KG1 (cell line): Measurements from ENCODE around the gene SYPL1.

Experiments used
- DNase-seq: peaks from one replicate; lab custom pipeline; 2025; lab: John Stamatoyannopoulos, UW

Gene SYPL1

GRCh38 chr7:106065575-106066500, 46.3 kb downstream of the SYPL1 start:
- no peak for DNase-seq

GRCh38 chr7:106064771-106065574, 47.1 kb downstream of the SYPL1 start:
- no peak for DNase-seq

- DNase-seq = no peak
Measured at GRCh38 chr7:106064316-106064715, 47.8 kb downstream of the SYPL1 start.

GRCh38 chr7:106063692-106064091, 48.4 kb downstream of the SYPL1 start:
- no peak for DNase-seq

GRCh38 chr7:106063024-106063423, 49.1 kb downstream of the SYPL1 start:
- DNase-seq = no peak

GRCh38 chr7:106062521-106062931, 49.6 kb downstream of the SYPL1 start:
- DNase-seq = no peak

- no peak for DNase-seq
Measured at GRCh38 chr7:106062006-106062405, 50.1 kb downstream of the SYPL1 start.

GRCh38 chr7:106061301-106061979, 50.7 kb downstream of the SYPL1 start:
- no peak for DNase-seq

GRCh38 chr7:106060394-106060920, 51.7 kb downstream of the SYPL1 start:
- DNase-seq = no peak

- DNase-seq = no peak
Measured at GRCh38 chr7:106059556-106059955, 52.6 kb downstream of the SYPL1 start.

- DNase-seq = no peak
Measured at GRCh38 chr7:106058928-106059324, 53.2 kb downstream of the SYPL1 start.

GRCh38 chr7:106057962-106058927, 53.9 kb downstream of the SYPL1 start:
- no peak for DNase-seq

GRCh38 chr7:106057204-106057961, 54.7 kb downstream of the SYPL1 start:
- no peak for DNase-seq

- DNase-seq = no peak
Measured at GRCh38 chr7:106056513-106057203, 55.5 kb downstream of the SYPL1 start.

- DNase-seq = no peak
Measured at GRCh38 chr7:106054971-106055532, 57.1 kb downstream of the SYPL1 start.

GRCh38 chr7:106054156-106054910, 57.8 kb downstream of the SYPL1 start:
- DNase-seq = no peak

- no peak for DNase-seq
Measured at GRCh38 chr7:106053109-106053508, 59.0 kb downstream of the SYPL1 start.

GRCh38 chr7:106052681-106053080, 59.4 kb downstream of the SYPL1 start:
- DNase-seq = no peak

GRCh38 chr7:106050746-106051117, 61.4 kb downstream of the SYPL1 start:
- no peak for DNase-seq
